Endothelial cell of umbilical vein (primary cell): ENCODE data around the gene EMID1. TPM values are rescaled to one million over a fixed set of nuclear protein-coding genes. Genes with fewer than 3 reads are reported as not detected.

Source experiments
- BruUV-seq: library from RNA; stranded (reverse); fragments of 400-500 nt; replicated peaks from 2 replicates; lab custom pipeline; 2021; lab: Mats Ljungman, UMichigan
- CTCF ChIA-PET: fragments of 300-600, 350-600 bp; sonication (Branson Sonifier 250); formaldehyde crosslinking; loops from one replicate; lab custom pipeline; 2021; ENCODE audit warnings: antibody characterized with exemption, inconsistent platforms; lab: Charles Lee
- POLR2A ChIA-PET: fragments of 300-600, 350-600 bp; sonication (Branson Sonifier 250); formaldehyde crosslinking; loops from one replicate; lab custom pipeline; 2021; ENCODE audit warnings: antibody characterized with exemption, inconsistent platforms; lab: Charles Lee
- DNase-seq: peaks from one replicate; pipeline ENCODE4 v3.0.0-alpha.2; 2011; ENCODE audit warnings: low read depth, low spot score
- FAIRE-seq: peaks from 2 replicates; lab custom pipeline; 2011; peaks lifted over from hg19 to GRCh38; lab: Jason Lieb, UNC
- H2AFZ ChIP-seq: 2 replicates; pipeline ENCODE4 v1.6.0; 2012; ENCODE audit warnings: low read depth, low read length, control low read depth, inconsistent platforms
- H3K27ac ChIP-seq: 2 replicates; pipeline ENCODE4 v1.5.1; 2011; ENCODE audit warnings: low read depth, mild to moderate bottlenecking, control low read depth, low read length, moderate library complexity; ENCODE audit not compliant: insufficient read depth
- H3K27me3 ChIP-seq, 2 experiments: 2 replicates each; pipeline versions ENCODE4 v1.6.0 to v1.6.1; 2011; ENCODE audit warnings: low read length in 2 of 2, mixed read lengths in 1 of 2; ENCODE audit not compliant: control insufficient read depth in 2 of 2, insufficient read depth in 2 of 2
- H3K36me3 ChIP-seq, 2 experiments: 2 replicates in 1 of 2; 3 replicates in 1 of 2; pipeline ENCODE4 v1.5.1; 2011; ENCODE audit warnings: low read length in 2 of 2, mild to moderate bottlenecking in 1 of 2, moderate library complexity in 1 of 2; ENCODE audit not compliant: control insufficient read depth in 2 of 2, insufficient read depth in 2 of 2; ENCODE audit errors: extremely low read depth in 1 of 2
- H3K4me1 ChIP-seq: 3 replicates; pipeline ENCODE4 v1.5.1; 2011; ENCODE audit warnings: mild to moderate bottlenecking, low read length; ENCODE audit not compliant: control insufficient read depth, insufficient read depth; ENCODE audit errors: extremely low read depth
- H3K4me2 ChIP-seq: 2 replicates; pipeline ENCODE4 v1.6.1; 2011; ENCODE audit warnings: low read length, control low read depth, mixed read lengths; ENCODE audit not compliant: insufficient read depth
- H3K4me3 ChIP-seq, 3 experiments: fragments of 200-600 bp in 1 of 3; sonication (generic), shearing (Covaris generic) in 1 of 3; replicated peaks in 1 of 3; 2 replicates each; pipeline ENCODE4 v1.5.1; 2011 to 2016; ENCODE audit warnings: control low read depth in 3 of 3, low read length in 3 of 3, mild to moderate bottlenecking in 2 of 3, inconsistent platforms in 1 of 3, low read depth in 1 of 3, moderate library complexity in 1 of 3; ENCODE audit not compliant: insufficient read depth in 1 of 3
- H3K79me2 ChIP-seq: 2 replicates; pipeline ENCODE4 v1.6.0; 2012; ENCODE audit warnings: low read length, inconsistent platforms; ENCODE audit not compliant: control insufficient read depth, insufficient read depth
- H3K9ac ChIP-seq: replicated peaks from 2 replicates; pipeline ENCODE3; 2011; ENCODE audit warnings: low read length, control low read depth; ENCODE audit not compliant: insufficient read depth; ENCODE audit errors: extremely low read depth
- H3K9me1 ChIP-seq: replicated peaks from 3 replicates; pipeline ENCODE4 v1.6.0; 2011; ENCODE audit warnings: mild to moderate bottlenecking, low read length; ENCODE audit not compliant: control insufficient read depth, insufficient read depth; ENCODE audit errors: extremely low read depth
- H3K9me3 ChIP-seq: replicated peaks from 2 replicates; pipeline ENCODE4 v1.5.1; 2012; ENCODE audit warnings: low read length, inconsistent platforms; ENCODE audit not compliant: control insufficient read depth, insufficient read depth
- H4K20me1 ChIP-seq: replicated peaks from 2 replicates; pipeline ENCODE3; 2011; ENCODE audit warnings: mild to moderate bottlenecking, low read length; ENCODE audit not compliant: control insufficient read depth, insufficient read depth; ENCODE audit errors: extremely low read depth
- EZH2 ChIP-seq: IDR thresholded peaks from 2 replicates; pipeline ENCODE4 v1.6.1; 2012; ENCODE audit warnings: borderline replicate concordance, low read depth, mild to moderate bottlenecking, moderate library complexity, low read length, inconsistent platforms; ENCODE audit not compliant: severe bottlenecking
- MYC ChIP-seq: IDR thresholded peaks from one replicate; pipeline ENCODE4 v1.6.1; 2011; ENCODE audit warnings: mild to moderate bottlenecking, low read depth, low read length
- POLR2A ChIP-seq: IDR thresholded peaks from 2 replicates; pipeline ENCODE4 v1.6.1; 2012; ENCODE audit warnings: low read depth, mild to moderate bottlenecking, control low read depth, low read length
- POLR2AphosphoS5 ChIP-seq: IDR thresholded peaks from 2 replicates; pipeline ENCODE4 v1.6.1; 2012; ENCODE audit warnings: low read depth, mild to moderate bottlenecking, control low read depth, low read length, moderate library complexity; ENCODE audit not compliant: insufficient read depth
- dilution Hi-C: fragments of 300-500 bp; cut with MboI; formaldehyde crosslinking; loops from one replicate; pipeline ENCODE4 v1.15.0; 2019; ENCODE audit warnings: low sequenced_read_pairs; ENCODE audit not compliant: extremely low pct_ligation_motif_present
- intact Hi-C: fragments of 100-400 bp; cut with micrococcal nuclease; formaldehyde crosslinking; loops from one replicate; pipeline ENCODE4 v1.10.0; 2022
- polyA plus RNA-seq, 4 experiments: library from polyadenylated mRNA; depleted of rRNA in 3 of 4; stranded (reverse) in 3 of 4; unstranded in 1 of 4; fragments of >200 nt; gene quantifications; 2 replicates each; pipeline versions ENCODE4 v1.2.1 to v1.2.3, GENCODE V29; 2011 to 2012; ENCODE audit warnings: missing spikeins in 1 of 4
- total RNA-seq: library from RNA; stranded (reverse); gene quantifications from 2 replicates; pipeline ENCODE4 v1.2.3, GENCODE V29; 2021
- TF ChIP-seq, protein P1 (sequence below), 2 donors: IDR thresholded peaks; 1 replicate in 1 of 2; 2 replicates in 1 of 2; pipeline ENCODE4 v1.5.1; 2011; ENCODE audit warnings: low read length in 2 of 2, mild to moderate bottlenecking in 2 of 2, moderate library complexity in 2 of 2, control low read depth in 1 of 2, inconsistent platforms in 1 of 2, low read depth in 1 of 2; ENCODE audit not compliant: insufficient read depth in 1 of 2; ENCODE audit errors: extremely low read depth in 1 of 2
- TF ChIP-seq, protein P2 (sequence below): IDR thresholded peaks from 2 replicates; pipeline ENCODE4 v1.6.1; 2011; ENCODE audit not compliant: insufficient read depth, insufficient read length

Gene EMID1
- total and polyA plus RNA-seq, 2 donors (not counting 3 experiments of a cell fraction or from before 2014, with no cell fraction given): 0.51 to 0.75 TPM

DNA sequence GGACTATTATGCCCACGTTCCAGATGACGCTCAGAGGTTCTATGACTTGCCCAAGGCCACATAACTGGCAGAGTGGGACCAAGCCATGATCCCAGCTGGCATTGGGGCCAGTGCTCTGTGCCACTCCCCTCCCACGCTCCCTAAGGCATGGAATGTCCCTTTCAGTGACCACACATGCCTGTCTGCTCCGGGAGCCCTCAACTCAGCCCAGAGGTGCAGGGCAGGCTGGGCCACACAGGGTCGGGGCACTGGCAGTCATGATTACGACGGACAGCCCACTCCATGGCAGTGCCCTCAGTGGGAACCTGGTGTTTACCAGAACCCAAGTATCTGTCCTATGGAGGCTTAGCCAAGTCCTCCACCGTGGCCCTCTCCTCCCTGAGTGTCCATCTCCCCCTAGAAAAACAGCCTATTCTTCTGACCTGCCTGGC lies 52.1 kb downstream of the EMID1 start:
- BruUV-seq: no TSS peak
- FAIRE-seq: no peak
- Histone ChIP-seq H3K9me3 (no peaks in the 10 kb centered on the region), H3K36me3 (peaks cover 0 to 2% of the 10 kb centered on the region in 2 experiments), H3K27ac (no peak overlapping the region), H3K4me2 (no peak overlapping the region), H3K4me3 (no peak overlapping the region), H3K9me1 (no peaks in the 10 kb centered on the region), H3K79me2 (no peaks in the 10 kb centered on the region), H3K4me1 (no peaks in the 10 kb centered on the region), H4K20me1 (no peaks in the 10 kb centered on the region), H2AFZ (no peak overlapping the region), H3K27me3 (no peaks in the 10 kb centered on the region), H3K9ac (no peak overlapping the region)
- DNase-seq: no peak
- intact Hi-C loops: no loop called here
- no peak for TF ChIP-seq POLR2A
- dilution Hi-C loops: no loop called here
- POLR2A ChIA-PET: no interaction called here
- CTCF ChIA-PET: interaction anchor here (2.3 kb wide), 1 partner anchor 12 kb away, joined by 13 read pairs; no protein-coding TSS in a partner anchor

GRCh38 chr22:29258407-29259252 lies 52.9 kb downstream of the EMID1 start:
- FAIRE-seq: no peak
- ChIA-PET POLR2A (interaction anchor here (1.7 kb wide), 1 partner anchor 9 kb away, joined by 3 read pairs; no protein-coding TSS in a partner anchor), CTCF (interaction anchor here (0.9 to 1.3 kb wide), 2 partner anchors 13 to 56 kb away, joined by 3 to 6 read pairs; no protein-coding TSS in a partner anchor)
- no TSS peak for BruUV-seq
- Histone ChIP-seq H3K79me2 (no peaks in the 10 kb centered on the region), H3K27me3 (no peaks in the 10 kb centered on the region), H3K4me3 (no peak overlapping the region), H3K27ac (no peak overlapping the region), H3K4me1 (no peaks in the 10 kb centered on the region), H4K20me1 (no peaks in the 10 kb centered on the region), H3K4me2 (no peak overlapping the region), H2AFZ (no peak overlapping the region), H3K9ac (no peak overlapping the region), H3K9me3 (no peaks in the 10 kb centered on the region), H3K36me3 (peaks cover 0 to 4% of the 10 kb centered on the region in 2 experiments), H3K9me1 (no peaks in the 10 kb centered on the region)
- dilution Hi-C loops (no loop called here), intact Hi-C loops (no loop called here)
- TF ChIP-seq, protein P1, sequence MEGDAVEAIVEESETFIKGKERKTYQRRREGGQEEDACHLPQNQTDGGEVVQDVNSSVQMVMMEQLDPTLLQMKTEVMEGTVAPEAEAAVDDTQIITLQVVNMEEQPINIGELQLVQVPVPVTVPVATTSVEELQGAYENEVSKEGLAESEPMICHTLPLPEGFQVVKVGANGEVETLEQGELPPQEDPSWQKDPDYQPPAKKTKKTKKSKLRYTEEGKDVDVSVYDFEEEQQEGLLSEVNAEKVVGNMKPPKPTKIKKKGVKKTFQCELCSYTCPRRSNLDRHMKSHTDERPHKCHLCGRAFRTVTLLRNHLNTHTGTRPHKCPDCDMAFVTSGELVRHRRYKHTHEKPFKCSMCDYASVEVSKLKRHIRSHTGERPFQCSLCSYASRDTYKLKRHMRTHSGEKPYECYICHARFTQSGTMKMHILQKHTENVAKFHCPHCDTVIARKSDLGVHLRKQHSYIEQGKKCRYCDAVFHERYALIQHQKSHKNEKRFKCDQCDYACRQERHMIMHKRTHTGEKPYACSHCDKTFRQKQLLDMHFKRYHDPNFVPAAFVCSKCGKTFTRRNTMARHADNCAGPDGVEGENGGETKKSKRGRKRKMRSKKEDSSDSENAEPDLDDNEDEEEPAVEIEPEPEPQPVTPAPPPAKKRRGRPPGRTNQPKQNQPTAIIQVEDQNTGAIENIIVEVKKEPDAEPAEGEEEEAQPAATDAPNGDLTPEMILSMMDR (IDR thresholded peaks at IDR 0.05; ENCODE audit: extremely low read depth in 1 of 2, insufficient read depth in 1 of 2, low read depth in 1 of 2, low read length in 2 of 2): no peak
- TF ChIP-seq, protein P2, sequence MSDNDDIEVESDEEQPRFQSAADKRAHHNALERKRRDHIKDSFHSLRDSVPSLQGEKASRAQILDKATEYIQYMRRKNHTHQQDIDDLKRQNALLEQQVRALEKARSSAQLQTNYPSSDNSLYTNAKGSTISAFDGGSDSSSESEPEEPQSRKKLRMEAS: no peak
- TF ChIP-seq MYC: no peak
- TF ChIP-seq POLR2AphosphoS5: no peak
- TF ChIP-seq EZH2: no peak
- DNase-seq: no peak
